ENCODE results near the gene CABLES2. TPM values are rescaled to one million over a fixed set of nuclear protein-coding genes. Genes with fewer than 3 reads are reported as not detected.

Gene CABLES2
- total RNA-seq, 4 donors from 2014 or later = 7.2 to 33.8 (median 11.1) TPM

DNA sequence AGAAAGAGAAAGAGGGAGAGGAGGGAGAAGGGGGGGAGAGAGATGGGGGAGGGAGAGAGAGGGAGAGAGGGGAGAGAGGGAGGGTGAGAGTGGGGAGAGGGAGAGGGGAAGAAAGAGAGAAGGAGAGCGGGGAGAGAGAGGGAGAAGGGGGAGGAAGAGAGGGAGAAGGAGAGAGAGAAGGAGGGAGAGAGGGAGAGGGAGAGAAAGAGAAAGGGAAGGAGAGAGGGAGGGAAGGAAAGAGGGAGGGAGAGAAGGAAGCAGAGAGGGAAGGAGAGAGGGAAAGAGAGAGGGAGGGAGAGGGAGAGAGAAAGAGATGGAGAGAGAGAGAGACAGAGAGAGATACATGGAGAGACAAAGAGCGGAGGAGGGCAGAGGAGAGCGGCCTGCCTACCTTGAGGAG is 44.9 kb upstream of the CABLES2 start:
- Histone ChIP-seq H3K27ac (no peak overlapping the region), H3K9me3 (no peaks in the 10 kb centered on the region), H3K4me1 (peaks cover 0 to 22% (median 0%) of the 10 kb centered on the region in 4 donors), H3K4me3 (no peak overlapping the region), H3K27me3 (no peaks in the 10 kb centered on the region), H3K36me3 (no peaks in the 10 kb centered on the region)
- TF ChIP-seq, protein P1, sequence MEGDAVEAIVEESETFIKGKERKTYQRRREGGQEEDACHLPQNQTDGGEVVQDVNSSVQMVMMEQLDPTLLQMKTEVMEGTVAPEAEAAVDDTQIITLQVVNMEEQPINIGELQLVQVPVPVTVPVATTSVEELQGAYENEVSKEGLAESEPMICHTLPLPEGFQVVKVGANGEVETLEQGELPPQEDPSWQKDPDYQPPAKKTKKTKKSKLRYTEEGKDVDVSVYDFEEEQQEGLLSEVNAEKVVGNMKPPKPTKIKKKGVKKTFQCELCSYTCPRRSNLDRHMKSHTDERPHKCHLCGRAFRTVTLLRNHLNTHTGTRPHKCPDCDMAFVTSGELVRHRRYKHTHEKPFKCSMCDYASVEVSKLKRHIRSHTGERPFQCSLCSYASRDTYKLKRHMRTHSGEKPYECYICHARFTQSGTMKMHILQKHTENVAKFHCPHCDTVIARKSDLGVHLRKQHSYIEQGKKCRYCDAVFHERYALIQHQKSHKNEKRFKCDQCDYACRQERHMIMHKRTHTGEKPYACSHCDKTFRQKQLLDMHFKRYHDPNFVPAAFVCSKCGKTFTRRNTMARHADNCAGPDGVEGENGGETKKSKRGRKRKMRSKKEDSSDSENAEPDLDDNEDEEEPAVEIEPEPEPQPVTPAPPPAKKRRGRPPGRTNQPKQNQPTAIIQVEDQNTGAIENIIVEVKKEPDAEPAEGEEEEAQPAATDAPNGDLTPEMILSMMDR (IDR thresholded peaks at IDR 0.05) = no peak
- TF ChIP-seq POLR2A (IDR thresholded peaks at IDR 0.05) = no peak
- DNase-seq = no peak

DNA sequence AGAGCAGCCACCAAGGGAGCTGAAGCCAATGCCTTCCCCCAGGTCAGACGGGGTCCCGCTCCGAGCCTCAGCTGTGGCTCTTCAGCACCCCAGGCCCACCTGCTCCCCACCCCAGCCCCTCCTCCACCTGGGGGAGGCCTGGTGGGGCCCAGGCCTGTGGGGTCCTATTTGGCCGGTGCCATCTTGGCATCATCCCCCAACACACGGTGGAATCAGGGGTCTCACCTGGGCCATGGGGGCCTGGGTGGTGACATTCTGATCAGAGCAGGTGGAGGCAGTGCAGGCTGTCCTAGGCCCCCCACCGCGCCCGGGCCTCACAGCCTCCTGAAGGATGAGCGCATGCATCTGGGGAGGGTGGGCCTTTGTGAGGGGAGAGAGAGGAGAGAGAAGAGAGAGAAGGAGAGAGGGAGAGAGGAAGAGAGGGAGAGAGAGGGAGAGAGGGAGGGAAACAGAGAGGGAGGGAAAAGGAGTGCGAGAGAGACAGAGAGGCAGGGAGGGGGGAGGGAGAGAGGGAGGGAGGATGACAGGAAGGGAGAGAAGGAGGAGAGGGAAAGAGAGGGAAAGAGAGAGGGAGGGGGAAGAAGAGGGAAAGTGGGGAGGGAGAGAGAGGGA is 44.2 kb upstream of the CABLES2 start:
- TF ChIP-seq POLR2A (IDR thresholded peaks at IDR 0.05) = no peak
- TF ChIP-seq, protein P1 (IDR thresholded peaks at IDR 0.05) = no peak
- H3K4me1 ChIP-seq = peaks cover 0 to 22% (median 0%) of the 10 kb centered on the region in 4 donors
- H3K27ac ChIP-seq = peak overlapping the region in 1 of 4 donors; percentile 90
- H3K36me3 ChIP-seq = no peaks in the 10 kb centered on the region
- no peaks in the 10 kb centered on the region for H3K9me3 ChIP-seq
- no peak for DNase-seq
- no peak overlapping the region for H3K4me3 ChIP-seq
- no peaks in the 10 kb centered on the region for H3K27me3 ChIP-seq

DNA sequence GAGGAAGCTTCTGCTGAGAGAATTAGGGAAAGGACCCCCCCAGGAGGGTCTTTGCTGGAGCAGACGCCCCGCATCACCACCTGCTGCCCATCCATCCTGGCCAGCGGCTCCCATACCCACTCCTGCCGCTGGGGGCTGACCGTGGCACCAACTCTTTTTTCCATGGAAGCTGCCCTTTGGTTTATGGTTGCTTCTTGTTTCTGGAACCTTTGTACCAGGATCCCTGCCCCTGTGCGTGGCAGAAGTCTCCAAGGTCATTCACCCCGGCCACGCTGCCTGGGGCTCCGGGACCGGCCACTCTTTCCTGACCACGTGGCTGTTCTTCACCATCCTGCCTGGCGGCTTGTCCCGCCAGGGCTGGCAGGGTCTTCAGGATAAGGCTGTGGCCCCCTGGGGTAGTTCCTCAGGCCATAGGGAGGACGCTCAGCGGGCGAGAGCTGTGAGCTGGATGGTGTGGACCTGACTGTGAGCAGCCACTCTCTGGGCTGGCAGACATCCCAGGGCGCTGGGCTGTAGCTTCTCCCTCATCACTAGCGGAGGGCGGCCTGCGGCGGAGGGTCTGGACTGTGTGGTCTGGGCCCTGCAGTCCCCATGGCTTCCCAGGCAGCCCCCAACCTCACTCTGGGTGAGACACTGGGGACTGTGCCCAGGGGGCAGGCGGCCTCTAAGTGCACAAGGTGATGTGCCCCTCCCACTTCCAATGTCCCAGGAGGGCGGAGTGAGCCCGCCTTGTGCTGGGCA is 43.0 kb upstream of the CABLES2 start:
- H3K27me3 ChIP-seq = no peaks in the 10 kb centered on the region
- DNase-seq = peak in 2 of 3 donors; percentile 82 to 84
- peaks cover 0 to 22% (median 0%) of the 10 kb centered on the region in 4 donors for H3K4me1 ChIP-seq
- peak overlapping the region in 3 of 4 donors; percentile 36 to 90 (median 68) for H3K27ac ChIP-seq
- no peaks in the 10 kb centered on the region for H3K9me3 ChIP-seq
- no peaks in the 10 kb centered on the region for H3K36me3 ChIP-seq
- TF ChIP-seq, protein P1 (IDR thresholded peaks at IDR 0.05) = peak in 4 of 6 experiments; percentile 29 to 83 (median 81)
- peak in 1 of 2 donors; percentile 9 for TF ChIP-seq POLR2A (IDR thresholded peaks at IDR 0.05)
- peak overlapping the region in 1 of 4 donors; percentile 11 for H3K4me3 ChIP-seq

DNA sequence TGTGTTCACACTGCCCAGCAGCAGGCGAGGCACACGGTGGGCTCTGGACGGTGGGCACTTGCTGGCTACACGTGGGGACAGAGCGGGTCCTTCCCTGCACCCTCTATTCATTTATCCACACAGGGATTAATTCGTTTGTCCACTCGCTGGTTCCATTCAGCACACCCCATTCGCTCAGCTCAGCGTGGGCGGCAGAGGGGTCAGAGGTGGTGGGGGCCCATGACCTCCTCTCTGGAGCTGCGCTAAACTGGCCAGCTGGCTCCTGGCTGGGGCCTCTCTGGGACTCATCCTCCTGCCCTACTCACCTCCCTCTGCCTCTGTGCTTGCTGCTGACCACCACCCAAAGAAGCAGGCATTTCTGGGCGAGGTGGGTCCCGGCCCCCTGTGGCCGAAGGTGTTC is 41.7 kb upstream of the CABLES2 start:
- Histone ChIP-seq H3K36me3 (no peaks in the 10 kb centered on the region), H3K27ac (no peak overlapping the region), H3K4me3 (no peak overlapping the region), H3K4me1 (peaks cover 0 to 22% (median 0%) of the 10 kb centered on the region in 4 donors), H3K9me3 (no peaks in the 10 kb centered on the region), H3K27me3 (no peaks in the 10 kb centered on the region)
- no peak for DNase-seq
- no peak for TF ChIP-seq POLR2A (IDR thresholded peaks at IDR 0.05)
- TF ChIP-seq, protein P1 (IDR thresholded peaks at IDR 0.05) = no peak

DNA sequence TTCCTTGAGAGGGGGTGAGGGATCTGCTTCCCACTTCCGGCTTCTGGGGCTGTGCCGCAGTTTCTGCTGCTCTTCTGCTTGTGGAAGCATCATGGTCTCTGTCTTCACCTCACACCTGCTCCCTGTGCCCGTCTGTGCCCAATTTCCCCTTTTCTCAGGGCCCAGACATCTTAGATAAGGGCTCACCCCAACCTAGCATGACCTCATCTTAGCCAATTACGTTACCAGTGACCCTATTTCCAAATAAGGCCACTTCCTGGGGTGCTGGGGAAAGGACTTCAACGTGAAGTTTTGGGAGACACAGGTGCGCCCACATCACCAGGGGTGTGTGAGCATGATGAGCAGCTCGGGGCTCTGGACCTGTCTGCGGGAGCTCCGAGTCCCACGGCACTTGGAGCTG is 41.0 kb upstream of the CABLES2 start:
- Histone ChIP-seq H3K27ac (no peak overlapping the region), H3K4me1 (peaks cover 0 to 21% (median 0%) of the 10 kb centered on the region in 4 donors), H3K4me3 (no peak overlapping the region), H3K9me3 (no peaks in the 10 kb centered on the region), H3K27me3 (no peaks in the 10 kb centered on the region), H3K36me3 (no peaks in the 10 kb centered on the region)
- no peak for TF ChIP-seq POLR2A (IDR thresholded peaks at IDR 0.05)
- TF ChIP-seq, protein P1 (IDR thresholded peaks at IDR 0.05) = no peak
- DNase-seq = no peak
